GM12891 (cell line): Measurements from ENCODE around the gene PCDHB8. TPM values are rescaled to one million over a fixed set of nuclear protein-coding genes. Genes with fewer than 3 reads are reported as not detected.
"Not testable (repeated sequence)": the region's sequence is repeated elsewhere in the genome, so short reads cannot be mapped to it uniquely, and the experiment has no call there.

Experiments
- DNase-seq: peaks from one replicate; pipeline ENCODE4 v3.0.0; 2011; ENCODE audit warnings: low spot score; ENCODE audit not compliant: insufficient read length
- FAIRE-seq: peaks from 2 replicates; lab custom pipeline; 2011; peaks lifted over from hg19 to GRCh38; lab: Jason Lieb, UNC
- PAX5 ChIP-seq: IDR thresholded peaks from 2 replicates; pipeline ENCODE4 v1.6.1; 2011; ENCODE audit warnings: low read length, moderate library complexity, mild to moderate bottlenecking; ENCODE audit not compliant: insufficient read depth, severe bottlenecking
- POLR2A ChIP-seq: IDR thresholded peaks from 2 replicates; pipeline ENCODE4 v1.6.1; 2011; ENCODE audit warnings: low read depth, low read length, control low read depth
- POLR2AphosphoS5 ChIP-seq: IDR thresholded peaks from 2 replicates; pipeline ENCODE4 v1.6.1; 2011; ENCODE audit warnings: low read depth, low read length, control low read depth
- POU2F2 ChIP-seq: IDR thresholded peaks from 2 replicates; pipeline ENCODE4 v1.6.1; 2011; ENCODE audit warnings: low read depth, mild to moderate bottlenecking, control low read depth, low read length, moderate library complexity
- SPI1 ChIP-seq: IDR thresholded peaks from 2 replicates; pipeline ENCODE4 v1.6.1; 2011; ENCODE audit warnings: low read depth, low read length, control low read depth
- TAF1 ChIP-seq: IDR thresholded peaks from 2 replicates; pipeline ENCODE4 v1.6.1; 2011; ENCODE audit warnings: low read depth, low read length, control low read depth
- polyA plus RNA-seq: library from polyadenylated mRNA; unstranded; fragments of >200 nt; gene quantifications from one replicate; pipeline ENCODE4 v1.2.1, GENCODE V29; 2012; ENCODE audit warnings: low read depth, missing spikeins, inconsistent platforms; ENCODE audit not compliant: missing spikeins

PCDHB8 gene
- not detected for polyA plus RNA-seq

GRCh38 chr5:141177577-141178191, at the start of gene PCDHB8:
Gene PCDHB8, plus strand, starts transcription at chr5:141177790. Its CDS starts 245 bp downstream, at chr5:141178035.
- FAIRE-seq: peak; percentile 20
- DNase-seq: not testable (repeated sequence)

GRCh38 chr5:141135030-141135717, 42.4 kb upstream of the PCDHB8 start, which contains the start of gene PCDHB5:
Gene PCDHB5, plus strand, starts transcription at chr5:141135206. Its CDS starts 229 bp downstream, at chr5:141135435.
- TF ChIP-seq POLR2AphosphoS5: no peak
- no peak for TF ChIP-seq SPI1
- no peak for TF ChIP-seq PAX5
- no peak for TF ChIP-seq TAF1
- no peak for TF ChIP-seq POU2F2
- no peak for TF ChIP-seq POLR2A
- DNase-seq (no peak), FAIRE-seq (no peak)

- DNase-seq (no peak), FAIRE-seq (no peak)
- TF ChIP-seq TAF1 (no peak), PAX5 (no peak), POLR2A (no peak), SPI1 (no peak), POLR2AphosphoS5 (no peak), POU2F2 (no peak)
Observed at GRCh38 chr5:141135718-141136266, 41.8 kb upstream of the PCDHB8 start.

- not testable (repeated sequence) for DNase-seq, FAIRE-seq
Observed at GRCh38 chr5:141137346-141137745, 40.2 kb upstream of the PCDHB8 start.

- no peak for FAIRE-seq
- no peak for DNase-seq
- TF ChIP-seq POLR2A (no peak), PAX5 (no peak), POU2F2 (no peak), TAF1 (no peak), SPI1 (no peak), POLR2AphosphoS5 (no peak)
Observed at GRCh38 chr5:141149812-141150211, 27.8 kb upstream of the PCDHB8 start, which contains the start of gene PCDHB6. Gene PCDHB6, plus strand, starts transcription at chr5:141150057. Its CDS starts 201 bp downstream, at chr5:141150258.

- DNase-seq: no peak
- TF ChIP-seq POLR2AphosphoS5: no peak
- TF ChIP-seq SPI1: no peak
- no peak for TF ChIP-seq POU2F2
- no peak for TF ChIP-seq PAX5
- TF ChIP-seq POLR2A: no peak
- no peak for TF ChIP-seq TAF1
- FAIRE-seq: no peak
Observed at GRCh38 chr5:141150224-141150992, 27.2 kb upstream of the PCDHB8 start.

- TF ChIP-seq POLR2AphosphoS5 (no peak), SPI1 (no peak), POLR2A (no peak), POU2F2 (no peak), TAF1 (no peak), PAX5 (no peak)
- FAIRE-seq: no peak
- no peak for DNase-seq
Observed at GRCh38 chr5:141150993-141151325, 26.6 kb upstream of the PCDHB8 start.

- not testable (repeated sequence) for FAIRE-seq, DNase-seq
Observed at GRCh38 chr5:141151632-141152031, 26.0 kb upstream of the PCDHB8 start.

- not testable (repeated sequence) for FAIRE-seq, DNase-seq
Observed at GRCh38 chr5:141152096-141152495, 25.5 kb upstream of the PCDHB8 start.
